ENCODE results near the gene RAB11B.
"Not testable (repeated sequence)": the region's sequence is repeated elsewhere in the genome, so short reads cannot be mapped to it uniquely, and the experiment has no call there.

RAB11B gene

DNA sequence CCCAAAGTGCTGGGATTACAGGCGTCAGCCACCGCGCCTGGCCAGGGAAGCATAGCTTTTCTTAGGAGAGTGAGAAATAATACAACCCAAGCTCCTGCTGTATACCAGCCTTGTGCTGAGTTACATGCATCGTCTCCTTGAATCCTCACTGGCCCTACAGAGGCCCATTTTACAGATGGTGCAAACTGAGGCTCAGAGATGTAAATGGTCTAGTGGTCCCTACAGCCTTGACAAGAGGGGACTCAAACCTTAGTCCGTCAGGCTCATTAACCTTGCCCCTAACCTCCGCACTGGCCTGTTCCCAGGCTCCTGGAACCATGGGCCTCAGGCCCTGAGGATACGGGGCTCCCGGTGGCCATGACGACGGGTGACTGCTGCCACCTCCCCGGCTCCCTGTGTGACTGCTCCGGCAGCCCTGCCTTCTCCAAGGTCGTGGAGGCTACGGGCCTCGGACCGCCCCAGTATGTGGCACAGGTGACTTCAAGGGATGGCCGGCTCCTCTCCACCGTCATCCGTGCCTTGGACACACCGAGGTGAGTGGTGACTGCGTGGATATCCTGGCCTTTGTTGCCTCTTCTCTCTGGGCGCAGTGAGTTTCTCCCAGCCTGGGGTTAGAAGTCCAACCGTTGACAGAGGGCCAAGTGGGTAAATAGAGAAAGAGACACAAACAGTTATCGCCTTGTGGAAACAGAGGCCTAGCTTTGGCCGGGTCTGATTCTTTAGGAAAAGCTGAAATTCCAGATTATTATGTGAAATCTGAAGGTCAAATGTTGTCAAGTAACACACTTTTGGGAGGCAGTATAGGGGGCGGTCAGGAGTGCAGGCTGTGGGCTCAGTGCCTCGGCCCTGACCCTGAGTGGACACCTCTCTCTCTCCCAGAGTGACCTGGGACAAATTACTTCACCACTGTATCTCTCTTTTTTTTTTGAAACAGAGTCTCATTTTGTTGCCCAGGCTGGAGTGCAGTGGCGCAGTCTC lies 31.6 kb downstream of the RAB11B start:
- H3K36me3 ChIP-seq (ENCODE audit: control insufficient read depth, insufficient read depth, low read length) = no peaks in the 10 kb centered on the region
- no peak overlapping the region for H3K4me3 ChIP-seq (ENCODE audit: low read depth, low read length)
- H3K27ac ChIP-seq = no peak overlapping the region
- no peaks in the 10 kb centered on the region for H3K79me2 ChIP-seq
- H3K4me1 ChIP-seq = no peaks in the 10 kb centered on the region
- no peaks in the 10 kb centered on the region for H3K27me3 ChIP-seq (ENCODE audit: control insufficient read depth, insufficient read depth, low read length)
- no peak overlapping the region for H2AFZ ChIP-seq
- H3K9me3 ChIP-seq (ENCODE audit: control insufficient read depth, low read length) = no peaks in the 10 kb centered on the region
- TF ChIP-seq, protein P1, sequence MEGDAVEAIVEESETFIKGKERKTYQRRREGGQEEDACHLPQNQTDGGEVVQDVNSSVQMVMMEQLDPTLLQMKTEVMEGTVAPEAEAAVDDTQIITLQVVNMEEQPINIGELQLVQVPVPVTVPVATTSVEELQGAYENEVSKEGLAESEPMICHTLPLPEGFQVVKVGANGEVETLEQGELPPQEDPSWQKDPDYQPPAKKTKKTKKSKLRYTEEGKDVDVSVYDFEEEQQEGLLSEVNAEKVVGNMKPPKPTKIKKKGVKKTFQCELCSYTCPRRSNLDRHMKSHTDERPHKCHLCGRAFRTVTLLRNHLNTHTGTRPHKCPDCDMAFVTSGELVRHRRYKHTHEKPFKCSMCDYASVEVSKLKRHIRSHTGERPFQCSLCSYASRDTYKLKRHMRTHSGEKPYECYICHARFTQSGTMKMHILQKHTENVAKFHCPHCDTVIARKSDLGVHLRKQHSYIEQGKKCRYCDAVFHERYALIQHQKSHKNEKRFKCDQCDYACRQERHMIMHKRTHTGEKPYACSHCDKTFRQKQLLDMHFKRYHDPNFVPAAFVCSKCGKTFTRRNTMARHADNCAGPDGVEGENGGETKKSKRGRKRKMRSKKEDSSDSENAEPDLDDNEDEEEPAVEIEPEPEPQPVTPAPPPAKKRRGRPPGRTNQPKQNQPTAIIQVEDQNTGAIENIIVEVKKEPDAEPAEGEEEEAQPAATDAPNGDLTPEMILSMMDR (IDR thresholded peaks at IDR 0.05) = no peak
- no peak overlapping the region for H3K9ac ChIP-seq
- H3K4me2 ChIP-seq (ENCODE audit: low read length) = no peak overlapping the region

DNA sequence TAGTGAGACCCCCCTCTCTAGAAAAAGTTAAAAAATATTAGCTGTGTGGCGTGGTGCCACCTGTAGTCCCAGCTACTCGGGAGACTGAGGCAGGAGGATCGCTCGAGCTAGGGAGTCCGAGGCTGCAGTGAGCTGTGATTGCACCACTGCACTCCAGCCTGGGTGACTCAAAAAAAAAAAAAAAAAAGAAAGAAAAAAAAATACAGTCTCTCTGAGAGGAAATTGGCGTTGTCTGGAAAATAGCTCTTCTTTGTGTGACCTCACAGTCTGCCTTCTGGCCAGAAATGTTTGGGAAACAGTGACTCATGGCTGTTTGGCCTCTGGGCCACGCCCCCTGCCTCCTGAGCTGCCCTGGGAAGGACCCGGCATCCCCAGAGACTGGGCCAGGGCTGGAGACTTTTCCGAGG lies 33.7 kb downstream of the RAB11B start:
- no peaks in the 10 kb centered on the region for H3K36me3 ChIP-seq (ENCODE audit: control insufficient read depth, insufficient read depth, low read length)
- H3K4me3 ChIP-seq (ENCODE audit: low read depth, low read length) = no peak overlapping the region
- no peak overlapping the region for H3K9ac ChIP-seq
- H3K79me2 ChIP-seq = no peaks in the 10 kb centered on the region
- TF ChIP-seq, protein P1 (IDR thresholded peaks at IDR 0.05) = no peak
- H3K4me1 ChIP-seq = no peaks in the 10 kb centered on the region
- H2AFZ ChIP-seq = no peak overlapping the region
- H3K9me3 ChIP-seq (ENCODE audit: control insufficient read depth, low read length) = no peaks in the 10 kb centered on the region
- H3K27ac ChIP-seq = peak overlapping the region; percentile 74
- no peak overlapping the region for H3K4me2 ChIP-seq (ENCODE audit: low read length)
- H3K27me3 ChIP-seq (ENCODE audit: control insufficient read depth, insufficient read depth, low read length) = no peaks in the 10 kb centered on the region

DNA sequence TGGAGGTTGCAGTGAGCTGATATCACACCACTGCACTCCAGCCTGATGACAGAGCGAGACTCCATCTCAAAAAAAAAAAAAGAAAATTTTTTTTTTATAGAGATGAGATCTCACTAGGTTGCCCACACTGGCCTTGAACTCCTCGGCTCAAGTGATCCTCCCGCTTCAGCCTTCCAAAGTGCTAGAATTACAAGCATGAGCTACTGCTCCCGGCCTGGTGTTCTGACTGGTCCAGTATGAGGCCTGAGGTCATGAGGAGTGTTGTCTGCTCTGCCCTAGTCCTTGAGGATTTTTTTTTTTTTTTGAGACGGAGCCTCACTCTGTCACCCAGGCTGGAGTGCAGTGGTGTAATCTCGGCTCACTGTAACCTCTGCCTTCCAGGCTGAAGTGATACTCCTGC lies 35.2 kb downstream of the RAB11B start:
- not testable (repeated sequence) for H3K79me2 ChIP-seq; H3K9me3 ChIP-seq (ENCODE audit: control insufficient read depth, low read length); H3K27me3 ChIP-seq (ENCODE audit: control insufficient read depth, insufficient read depth, low read length); H3K27ac ChIP-seq; H3K4me2 ChIP-seq (ENCODE audit: low read length); H2AFZ ChIP-seq; H3K4me1 ChIP-seq; H3K4me3 ChIP-seq (ENCODE audit: low read depth, low read length); H3K36me3 ChIP-seq (ENCODE audit: control insufficient read depth, insufficient read depth, low read length); H3K9ac ChIP-seq

DNA sequence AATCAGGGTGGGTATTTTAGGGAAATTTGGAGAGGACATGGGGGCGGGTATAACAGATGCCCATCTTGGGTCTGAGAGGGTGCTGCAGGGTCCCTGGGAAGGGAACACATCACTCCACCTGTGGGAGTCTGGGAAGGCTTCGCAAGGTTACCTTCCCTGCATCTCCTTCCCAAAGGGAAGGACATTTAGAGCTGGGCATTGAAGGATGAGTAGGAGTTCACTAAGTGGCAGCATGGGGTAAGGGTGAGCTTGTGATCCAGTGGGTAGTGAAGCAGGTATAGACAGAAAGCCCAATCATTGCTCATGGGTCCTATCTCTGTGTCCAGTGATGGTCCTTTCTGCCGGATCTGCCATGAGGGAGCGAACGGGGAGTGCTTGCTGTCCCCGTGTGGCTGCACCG lies 36.1 kb downstream of the RAB11B start:
- Histone ChIP-seq H2AFZ (no peak overlapping the region), H3K9me3 (ENCODE audit: control insufficient read depth, low read length) (no peaks in the 10 kb centered on the region), H3K27ac (no peak overlapping the region), H3K4me2 (ENCODE audit: low read length) (no peak overlapping the region), H3K36me3 (ENCODE audit: control insufficient read depth, insufficient read depth, low read length) (no peaks in the 10 kb centered on the region), H3K9ac (no peak overlapping the region), H3K4me1 (no peaks in the 10 kb centered on the region), H3K79me2 (no peaks in the 10 kb centered on the region), H3K4me3 (ENCODE audit: low read depth, low read length) (no peak overlapping the region), H3K27me3 (ENCODE audit: control insufficient read depth, insufficient read depth, low read length) (no peaks in the 10 kb centered on the region)
- TF ChIP-seq, protein P1 (IDR thresholded peaks at IDR 0.05) = no peak

DNA sequence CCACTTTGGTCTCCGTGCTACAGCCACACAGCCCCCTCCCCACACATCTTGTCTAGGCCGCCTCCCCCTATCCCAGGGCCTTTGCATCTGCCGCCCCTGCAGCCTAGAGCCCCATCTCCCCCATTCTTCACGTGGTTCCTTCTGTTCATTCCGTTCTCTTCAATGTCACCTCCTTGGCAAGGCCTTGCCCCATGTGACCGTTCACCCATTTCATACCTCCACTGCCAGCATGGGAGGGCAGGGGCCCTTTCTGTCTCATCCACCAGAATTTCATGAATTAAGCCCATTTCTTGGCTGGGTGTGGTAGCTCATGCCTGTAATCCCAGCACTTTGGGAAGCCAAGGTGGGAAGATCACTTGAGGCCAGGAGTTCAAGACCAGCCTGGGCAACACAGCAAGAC lies 38.9 kb downstream of the RAB11B start:
- Histone ChIP-seq H2AFZ (no peak overlapping the region), H3K27ac (no peak overlapping the region), H3K79me2 (no peaks in the 10 kb centered on the region), H3K4me3 (ENCODE audit: low read depth, low read length) (no peak overlapping the region), H3K9ac (no peak overlapping the region), H3K9me3 (ENCODE audit: control insufficient read depth, low read length) (no peaks in the 10 kb centered on the region), H3K4me1 (no peaks in the 10 kb centered on the region), H3K4me2 (ENCODE audit: low read length) (no peak overlapping the region), H3K27me3 (ENCODE audit: control insufficient read depth, insufficient read depth, low read length) (no peaks in the 10 kb centered on the region), H3K36me3 (ENCODE audit: control insufficient read depth, insufficient read depth, low read length) (no peaks in the 10 kb centered on the region)
- TF ChIP-seq, protein P1 (IDR thresholded peaks at IDR 0.05) = no peak
